HUES48 (cell line): ENCODE results near the gene E2F4.

Experiments
- H3K27ac ChIP-seq: one replicate; pipeline ENCODE4 v1.7.0; 2013; ENCODE audit warnings: low read depth, low read length, inconsistent platforms
- H3K27me3 ChIP-seq: 2 replicates; pipeline ENCODE4 v1.6.1; 2013; ENCODE audit warnings: mild to moderate bottlenecking, low read length; ENCODE audit not compliant: control insufficient read depth, insufficient read depth
- H3K36me3 ChIP-seq: 2 replicates; pipeline ENCODE4 v1.6.1; 2013; ENCODE audit warnings: low read length; ENCODE audit not compliant: control insufficient read depth, insufficient read depth
- H3K4me1 ChIP-seq: 2 replicates; pipeline ENCODE4 v1.6.1; 2013; ENCODE audit warnings: mild to moderate bottlenecking, low read length; ENCODE audit not compliant: control insufficient read depth, insufficient read depth
- H3K4me3 ChIP-seq: 2 replicates; pipeline ENCODE4 v1.5.1; 2013; ENCODE audit warnings: mild to moderate bottlenecking, low read depth, low read length
- H3K9ac ChIP-seq: 2 replicates; pipeline ENCODE4 v1.6.1; 2013; ENCODE audit warnings: mild to moderate bottlenecking, low read depth, low read length, moderate library complexity
- H3K9me3 ChIP-seq: 2 replicates; pipeline ENCODE4 v1.6.1; 2013; ENCODE audit warnings: low read length; ENCODE audit not compliant: control insufficient read depth, insufficient read depth

Gene E2F4

GRCh38 chr16:67158637-67159600 is 33.0 kb upstream of the E2F4 start:
- no peak overlapping the region for H3K9ac ChIP-seq
- peak overlapping the region; percentile 73 for H3K4me3 ChIP-seq
- H3K4me1 ChIP-seq = peaks cover 13% of the 10 kb centered on the region; the same call in 1 of the 2 replicates
- H3K27ac ChIP-seq = no peak overlapping the region
- peaks cover 99% of the 10 kb centered on the region for H3K27me3 ChIP-seq
- H3K36me3 ChIP-seq = no peaks in the 10 kb centered on the region
- H3K9me3 ChIP-seq = no peaks in the 10 kb centered on the region; the same call in 1 of the 2 replicates

GRCh38 chr16:67161595-67162058 is 30.3 kb upstream of the E2F4 start:
- Histone ChIP-seq H3K9me3 (no peaks in the 10 kb centered on the region; the same call in 1 of the 2 replicates), H3K27ac (no peak overlapping the region), H3K36me3 (no peaks in the 10 kb centered on the region), H3K9ac (no peak overlapping the region), H3K4me3 (no peak overlapping the region), H3K4me1 (peaks cover 13% of the 10 kb centered on the region; the same call in 1 of the 2 replicates), H3K27me3 (peaks cover 99% of the 10 kb centered on the region)

GRCh38 chr16:67162506-67163163 is 29.3 kb upstream of the E2F4 start:
- no peak overlapping the region for H3K27ac ChIP-seq

GRCh38 chr16:67163164-67163998 is 28.6 kb upstream of the E2F4 start:
- Histone ChIP-seq H3K9ac (no peak overlapping the region), H3K27ac (no peak overlapping the region), H3K36me3 (no peaks in the 10 kb centered on the region), H3K9me3 (no peaks in the 10 kb centered on the region), H3K4me3 (peak overlapping the region; percentile 48), H3K4me1 (peaks cover 13% of the 10 kb centered on the region; the same call in 1 of the 2 replicates), H3K27me3 (peaks cover 99% of the 10 kb centered on the region)

More at GRCh38 chr16:67162506-67163163, 29.3 kb upstream of the E2F4 start:
- no peaks in the 10 kb centered on the region for H3K36me3 ChIP-seq
- H3K9ac ChIP-seq = no peak overlapping the region
- peak overlapping the region; percentile 48; the same call in 1 of the 2 replicates for H3K4me3 ChIP-seq
- H3K9me3 ChIP-seq = no peaks in the 10 kb centered on the region
- peaks cover 13% of the 10 kb centered on the region; the same call in 1 of the 2 replicates for H3K4me1 ChIP-seq
- peaks cover 99% of the 10 kb centered on the region for H3K27me3 ChIP-seq

DNA sequence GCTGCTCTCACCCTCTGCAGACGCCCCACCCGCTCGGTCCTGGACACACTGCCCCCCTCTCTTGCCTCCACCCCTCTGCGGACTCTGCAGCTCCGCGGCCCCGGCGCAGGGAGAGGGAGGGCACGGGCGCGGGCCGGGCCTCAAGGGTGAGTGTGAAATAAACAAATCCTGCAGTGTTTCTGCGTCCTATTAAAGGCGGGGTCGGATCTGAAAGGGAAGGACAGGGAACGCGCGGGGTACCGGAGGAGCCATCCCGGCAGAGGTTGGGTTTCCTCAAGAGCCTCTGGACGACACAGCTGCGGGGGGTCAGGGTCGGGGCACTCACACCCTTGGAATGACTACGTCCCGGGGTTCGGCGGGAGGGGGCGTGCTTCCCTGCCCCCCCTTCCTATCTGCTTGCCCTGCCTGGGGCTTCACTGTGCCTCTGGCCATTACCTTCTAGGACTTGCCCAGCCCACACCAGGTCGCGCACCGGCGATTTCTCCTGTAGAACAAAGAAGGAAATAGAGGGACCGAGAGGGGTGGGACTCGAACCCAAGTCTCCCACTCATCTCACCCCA is 27.9 kb upstream of the E2F4 start:
- no peak overlapping the region for H3K27ac ChIP-seq
- H3K27me3 ChIP-seq = peaks cover 99% of the 10 kb centered on the region
- H3K9me3 ChIP-seq = no peaks in the 10 kb centered on the region
- peak overlapping the region; percentile 48; the same call in 1 of the 2 replicates for H3K4me3 ChIP-seq
- peaks cover 13% of the 10 kb centered on the region for H3K4me1 ChIP-seq
- H3K36me3 ChIP-seq = no peaks in the 10 kb centered on the region
- no peak overlapping the region for H3K9ac ChIP-seq

DNA sequence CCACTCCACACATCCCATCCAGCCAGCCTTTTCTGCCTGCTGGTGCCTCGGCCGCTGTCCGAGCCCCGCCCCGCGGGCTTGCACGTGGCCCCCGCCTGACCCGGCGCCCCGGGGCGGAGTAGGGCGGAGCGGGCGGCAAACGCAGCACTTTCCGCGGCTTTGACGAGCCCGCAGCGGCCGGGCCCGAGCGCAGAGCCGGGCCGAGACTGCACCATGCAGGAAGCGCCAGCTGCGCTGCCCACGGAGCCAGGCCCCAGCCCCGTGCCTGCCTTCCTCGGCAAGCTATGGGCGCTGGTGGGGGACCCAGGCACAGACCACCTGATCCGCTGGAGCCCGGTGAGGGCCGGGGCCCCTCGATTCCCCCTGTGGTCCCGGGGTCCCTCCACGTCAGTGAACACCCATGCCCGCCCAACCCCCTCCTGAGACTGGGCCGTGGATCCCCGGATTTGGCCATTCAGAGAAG is 27.3 kb upstream of the E2F4 start, which contains the start of gene HSF4:
Gene HSF4 (plus strand): TSS at position 147 of the 463 bp plus-strand sequence. CDS start 67 bp downstream, at position 214.
- Histone ChIP-seq H3K4me3 (peak within 1 kb of the TSS; percentile 48), H3K27ac (no peak within 1 kb of the TSS), H3K9ac (no peak within 1 kb of the TSS), H3K4me1 (peaks cover 16% of the 10 kb centered on the region), H3K36me3 (no peaks in the 10 kb centered on the region), H3K9me3 (no peaks in the 10 kb centered on the region), H3K27me3 (peaks cover 99% of the 10 kb centered on the region)

DNA sequence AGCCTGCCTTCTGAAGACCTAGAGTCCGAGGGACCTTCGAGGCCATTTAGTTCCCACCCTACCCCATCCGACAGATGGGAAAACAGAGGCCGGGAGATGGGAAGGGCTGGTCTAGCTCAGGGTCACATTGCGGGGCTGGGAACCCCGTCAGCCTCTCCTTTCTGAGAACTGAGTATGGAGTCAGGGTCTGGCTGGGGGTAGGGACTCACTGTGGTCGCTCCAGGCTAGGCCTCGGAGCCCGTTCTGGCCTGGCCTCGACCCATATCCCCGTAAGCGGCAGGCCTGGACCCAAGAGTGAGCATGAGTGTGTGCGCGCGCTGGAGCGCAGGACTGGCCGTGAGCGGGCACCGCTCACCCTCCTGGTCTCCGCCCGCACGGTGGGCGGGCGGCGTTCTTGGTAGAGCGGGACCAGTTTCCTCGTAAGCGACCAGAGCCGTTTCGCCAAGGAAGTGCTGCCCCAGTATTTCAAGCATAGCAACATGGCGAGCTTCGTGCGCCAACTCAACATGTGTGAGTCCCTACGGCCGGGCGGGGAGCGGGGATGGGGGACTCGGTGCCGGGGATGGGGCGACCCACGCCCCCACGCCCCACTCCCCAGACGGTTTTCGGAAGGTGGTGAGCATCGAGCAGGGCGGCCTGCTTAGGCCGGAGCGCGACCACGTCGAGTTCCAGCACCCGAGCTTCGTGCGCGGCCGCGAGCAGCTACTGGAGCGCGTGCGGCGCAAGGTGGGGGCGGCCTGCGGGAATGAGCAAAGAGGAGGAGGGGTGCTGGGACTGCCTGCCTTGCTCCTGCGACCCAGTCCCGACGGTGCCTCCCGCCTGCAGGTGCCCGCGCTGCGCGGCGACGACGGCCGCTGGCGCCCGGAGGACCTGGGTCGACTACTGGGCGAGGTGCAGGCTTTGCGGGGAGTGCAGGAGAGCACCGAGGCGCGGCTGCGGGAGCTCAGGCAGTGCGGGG is 26.6 kb upstream of the E2F4 start:
- Histone ChIP-seq H3K4me1 (peaks cover 12% of the 10 kb centered on the region), H3K4me3 (peak overlapping the region; percentile 39; the same call in 1 of the 2 replicates), H3K27ac (no peak overlapping the region), H3K9me3 (no peaks in the 10 kb centered on the region), H3K9ac (no peak overlapping the region), H3K27me3 (peaks cover 97% of the 10 kb centered on the region), H3K36me3 (no peaks in the 10 kb centered on the region)

DNA sequence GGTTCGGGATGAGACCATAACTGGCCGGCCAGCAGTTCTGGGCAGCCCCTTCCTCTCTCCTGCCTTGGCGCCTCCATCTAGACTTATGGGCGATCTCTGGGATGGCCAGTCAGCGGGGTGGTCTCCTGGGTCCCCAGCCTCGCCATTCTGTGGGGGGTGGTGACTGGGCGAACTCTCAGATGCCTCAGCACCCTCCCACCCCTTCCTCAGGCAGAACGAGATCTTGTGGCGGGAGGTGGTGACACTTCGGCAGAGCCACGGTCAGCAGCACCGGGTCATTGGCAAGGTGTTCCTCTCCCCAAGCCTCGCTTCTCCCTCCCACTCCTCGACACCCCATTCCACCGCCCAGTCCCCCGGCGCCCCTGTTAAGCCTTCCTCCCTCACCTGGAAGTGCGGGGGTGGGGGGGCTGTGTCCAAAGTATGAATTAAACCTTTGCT is 25.8 kb upstream of the E2F4 start:
- Histone ChIP-seq H3K9ac (no peak overlapping the region), H3K4me1 (peaks cover 17% of the 10 kb centered on the region), H3K27ac (no peak overlapping the region), H3K9me3 (no peaks in the 10 kb centered on the region), H3K4me3 (no peak overlapping the region), H3K27me3 (peaks cover 96% of the 10 kb centered on the region), H3K36me3 (no peaks in the 10 kb centered on the region)

GRCh38 chr16:67166598-67167168 is 25.3 kb upstream of the E2F4 start:
- Histone ChIP-seq H3K27me3 (peaks cover 96% of the 10 kb centered on the region), H3K9me3 (no peaks in the 10 kb centered on the region), H3K27ac (no peak overlapping the region), H3K4me1 (peaks cover 19% of the 10 kb centered on the region), H3K9ac (no peak overlapping the region), H3K4me3 (no peak overlapping the region), H3K36me3 (no peaks in the 10 kb centered on the region)
